ACHN (cell line): ENCODE data around the gene DKKL1.
"Not testable (repeated sequence)": the region's sequence is repeated elsewhere in the genome, so short reads cannot be mapped to it uniquely, and the experiment has no call there.

ENCODE experiments used
- DNase-seq: peaks from one replicate; pipeline ENCODE4 v3.0.0-alpha.2; 2015
- in situ Hi-C: cut with HindIII; loops from 2 replicates; pipeline ENCODE4 v1.10.0; 2017; ENCODE audit warnings: low sequenced_read_pairs, low pct_ligation_motif_present, low pct_unique_long_range_greater_than_20kb

The DKKL1 gene

GRCh38 chr19:49356382-49356781, 7.3 kb upstream of the DKKL1 start:
- DNase-seq = no peak

GRCh38 chr19:49357186-49357585, 6.5 kb upstream of the DKKL1 start:
- in situ Hi-C loops = no loop called here
- DNase-seq = no peak

More at GRCh38 chr19:49356382-49356781, 7.3 kb upstream of the DKKL1 start:
- in situ Hi-C loops = no loop called here

- DNase-seq = no peak
- in situ Hi-C loops = no loop called here
Observed at GRCh38 chr19:49359851-49360820, 3.5 kb upstream of the DKKL1 start.

GRCh38 chr19:49361438-49362047, 2.1 kb upstream of the DKKL1 start:
- peak; percentile 71 for DNase-seq
- in situ Hi-C loops = no loop called here

GRCh38 chr19:49362048-49362928, 1.4 kb upstream of the DKKL1 start, which contains the start of gene TEAD2:
Gene TEAD2, minus strand, starts transcription at chr19:49362416. Its CDS starts 2,341 bp downstream, at chr19:49360075.
- DNase-seq = peak; percentile 64
- in situ Hi-C loops = no loop called here

GRCh38 chr19:49362929-49363267, 779 bp upstream of the DKKL1 start:
- DNase-seq = no peak
- in situ Hi-C loops = no loop called here

GRCh38 chr19:49364083-49364737, 533 bp downstream of the DKKL1 start:
- DNase-seq = no peak
- in situ Hi-C loops = no loop called here

- DNase-seq = no peak
- in situ Hi-C loops = no loop called here
Observed at GRCh38 chr19:49366110-49366509, 2.4 kb downstream of the DKKL1 start.

- no peak for DNase-seq
- in situ Hi-C loops = no loop called here
Observed at GRCh38 chr19:49368711-49369358, 5.2 kb downstream of the DKKL1 start.

- no peak for DNase-seq
- in situ Hi-C loops = no loop called here
Observed at GRCh38 chr19:49371184-49371583, 7.5 kb downstream of the DKKL1 start.

- in situ Hi-C loops, DNase-seq: not testable (repeated sequence)
Observed at GRCh38 chr19:49373174-49373573, 9.5 kb downstream of the DKKL1 start.

- no peak for DNase-seq
- in situ Hi-C loops = no loop called here
Observed at GRCh38 chr19:49374665-49375434, 11.2 kb downstream of the DKKL1 start.

- in situ Hi-C loops = no loop called here
- DNase-seq = no peak
Observed at GRCh38 chr19:49378512-49378911, 14.8 kb downstream of the DKKL1 start.

GRCh38 chr19:49380391-49380790, 16.7 kb downstream of the DKKL1 start:
- DNase-seq = no peak
- in situ Hi-C loops = no loop called here

GRCh38 chr19:49382639-49383038, 19.0 kb downstream of the DKKL1 start:
- in situ Hi-C loops = no loop called here
- no peak for DNase-seq

GRCh38 chr19:49383599-49383998, 19.9 kb downstream of the DKKL1 start:
- DNase-seq = no peak
- in situ Hi-C loops = no loop called here

GRCh38 chr19:49387936-49388372, 24.3 kb downstream of the DKKL1 start, which contains the start of gene KASH5:
Gene KASH5, plus strand, starts transcription at chr19:49388249. Its CDS starts 2,635 bp downstream, at chr19:49390884.
- peak; percentile 74 for DNase-seq

More at GRCh38 chr19:49387936-49388372, 24.3 kb downstream of the DKKL1 start, which contains the start of gene KASH5:
- in situ Hi-C loops = no loop called here
